Smooth muscle cell of the brain vasculature (primary cell): Measurements from ENCODE around the gene MOB3B.

Experiments
- DNase-seq: peaks from one replicate; pipeline ENCODE4 v3.0.0-alpha.2; 2012; ENCODE audit warnings: low read depth, low spot score

The MOB3B gene

DNA sequence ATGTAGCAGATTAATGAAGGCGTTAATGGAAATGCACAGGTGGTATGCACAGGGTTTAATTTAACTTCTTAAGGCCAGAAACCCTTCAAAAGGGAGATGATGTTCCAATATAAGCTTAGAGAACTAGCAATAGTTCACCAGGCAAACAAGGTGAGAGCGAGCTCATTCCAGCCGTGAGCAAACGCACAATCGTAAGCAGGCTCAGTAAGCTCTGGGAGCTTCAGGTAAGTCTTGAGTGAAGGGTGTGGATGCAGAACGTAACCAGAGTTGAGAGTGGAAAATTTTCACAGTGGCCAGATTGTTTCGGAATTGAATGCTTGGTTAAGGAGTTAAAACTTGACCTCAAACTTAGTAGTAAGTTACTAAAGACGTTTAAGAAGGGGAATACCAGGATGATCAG, 238.3 kb downstream of the MOB3B start:
- no peak for DNase-seq

DNA sequence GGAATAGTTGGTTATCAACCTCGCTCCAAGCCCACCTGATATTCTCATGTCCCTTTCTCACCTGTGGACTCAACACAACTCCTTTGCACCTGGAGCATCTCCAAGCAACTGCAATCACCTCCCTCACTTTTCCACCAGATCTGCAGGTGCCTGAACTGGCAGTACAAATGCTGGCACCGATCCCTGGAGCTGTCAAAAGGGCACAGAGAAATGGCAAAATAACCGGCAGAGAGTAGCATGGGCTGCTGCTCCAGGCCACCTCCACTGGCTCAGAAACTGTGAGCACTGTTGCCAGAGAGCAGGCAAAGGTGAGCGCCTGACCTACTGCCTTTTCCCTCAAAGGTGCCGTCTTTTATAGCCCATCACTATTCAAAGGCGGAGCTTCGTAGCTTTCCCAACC, 247.3 kb downstream of the MOB3B start:
- no peak for DNase-seq

DNA sequence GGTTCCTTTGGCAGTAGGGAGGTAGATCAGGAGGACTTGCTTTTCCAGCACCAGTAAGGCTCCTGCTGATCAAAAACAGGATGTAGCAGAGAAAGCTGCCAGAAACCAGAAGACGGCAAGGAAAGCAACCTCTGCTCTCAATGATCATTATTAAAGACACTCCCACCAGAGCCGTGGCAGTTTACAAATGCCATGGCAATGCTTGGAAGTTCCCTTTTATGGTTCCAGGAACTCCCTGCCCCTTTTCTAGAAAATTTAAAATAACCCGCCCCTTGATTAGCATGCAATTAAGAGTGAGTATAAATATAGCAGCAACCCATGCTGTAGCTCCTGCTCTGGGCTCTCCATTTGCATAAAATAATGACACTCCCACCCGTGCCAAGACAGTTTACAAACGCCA, 248.8 kb downstream of the MOB3B start:
- no peak for DNase-seq

DNA sequence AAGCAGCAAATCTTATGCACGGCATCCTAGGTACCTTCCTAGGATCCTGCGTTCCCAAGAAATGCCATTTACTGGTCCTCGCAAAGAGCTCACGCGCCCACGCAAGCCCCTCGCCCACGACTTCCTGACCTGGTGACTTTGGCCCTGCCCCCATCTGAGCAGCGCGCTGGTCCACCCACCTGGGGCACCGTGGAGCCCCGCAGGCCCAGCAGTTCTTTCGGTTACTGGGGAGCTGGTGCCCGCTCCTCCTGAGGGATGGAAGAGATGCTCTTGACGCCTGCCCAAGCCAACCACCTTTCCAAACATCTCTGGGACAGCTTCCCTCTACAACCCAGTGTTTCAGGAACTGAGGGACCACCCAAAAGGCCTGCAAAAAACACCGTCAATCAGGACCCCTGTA, 249.4 kb downstream of the MOB3B start:
- DNase-seq: no peak

DNA sequence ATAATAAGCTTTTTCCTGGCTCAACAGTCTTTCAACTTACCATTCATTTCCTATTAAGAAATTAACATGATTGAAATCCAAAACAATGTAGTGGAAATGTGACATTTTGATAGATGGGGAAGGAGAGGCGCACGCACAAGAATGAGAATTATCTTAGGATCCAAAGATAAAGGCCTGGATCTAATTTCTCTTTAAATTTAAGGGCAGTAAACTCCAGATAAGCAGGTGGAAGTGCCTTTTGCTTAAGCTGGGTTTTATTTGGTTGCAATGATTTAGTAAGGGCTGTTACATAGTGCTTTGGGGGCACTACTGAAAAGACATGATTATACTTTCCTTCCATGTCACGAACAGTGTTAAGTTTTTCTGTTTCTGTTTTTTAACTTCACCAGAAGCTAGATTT, 250.0 kb downstream of the MOB3B start:
- no peak for DNase-seq

DNA sequence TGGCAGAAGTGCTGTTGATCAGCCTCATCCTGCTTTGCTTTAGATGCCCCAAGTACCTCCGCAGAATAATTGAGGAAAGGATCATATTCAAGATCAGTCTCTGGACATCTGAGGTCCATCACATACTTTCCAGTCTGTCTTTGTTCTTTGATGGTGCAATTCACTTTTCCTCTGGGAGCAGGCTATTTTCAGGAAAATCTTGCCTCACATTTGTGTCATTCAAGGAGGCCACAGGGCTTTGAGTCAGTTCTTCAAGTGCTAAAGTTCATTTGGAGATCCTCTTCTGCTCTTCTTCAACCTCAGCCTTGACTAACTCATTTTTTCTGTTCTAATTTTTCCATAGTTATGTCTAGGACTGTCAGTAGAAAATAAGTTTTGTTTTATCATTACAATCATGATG, 251.2 kb downstream of the MOB3B start:
- DNase-seq: no peak

DNA sequence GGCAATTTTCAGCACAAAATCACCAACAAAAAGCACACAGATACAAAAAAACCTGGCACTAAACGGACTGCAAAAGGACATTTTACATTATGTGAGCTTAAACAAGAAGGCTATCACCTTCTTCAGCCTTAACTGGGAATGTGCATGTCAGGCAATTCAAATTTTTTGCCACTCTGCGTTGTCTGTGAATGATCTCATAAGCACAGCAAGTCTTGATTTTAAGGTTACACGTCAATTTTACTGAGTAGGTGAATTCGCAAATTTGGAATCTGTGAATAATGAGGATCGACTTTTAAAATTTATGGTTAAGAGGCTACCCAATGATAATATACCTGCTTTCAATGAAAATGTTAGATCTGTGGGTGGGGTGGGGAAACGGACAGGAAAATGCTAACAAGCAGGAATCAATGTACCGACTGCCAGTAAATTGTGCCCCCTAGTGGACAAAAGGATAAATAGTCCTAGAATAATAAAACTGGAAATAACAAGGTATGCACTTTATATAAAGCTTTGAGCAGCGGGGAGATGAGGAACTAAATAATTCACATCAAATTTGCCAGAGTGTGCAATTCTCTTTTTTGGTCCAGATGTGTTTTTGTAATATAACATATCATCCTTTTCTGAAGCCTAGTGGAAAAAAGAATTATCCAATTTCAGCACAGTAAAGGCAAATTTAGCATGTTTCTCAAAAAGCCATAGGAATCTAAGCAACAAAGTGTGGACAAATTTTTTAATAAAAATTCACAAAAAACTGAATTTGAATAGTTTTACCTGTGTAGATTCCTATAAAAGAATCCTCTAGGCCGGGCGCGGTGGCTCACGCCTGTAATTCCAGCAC, 253.2 kb downstream of the MOB3B start:
- DNase-seq: peak; percentile 51
